CD14-positive monocyte (primary cell): Measurements from ENCODE around the gene PNKD. TPM values are rescaled to one million over a fixed set of nuclear protein-coding genes. Genes with fewer than 3 reads are reported as not detected.
A peak's percentile ranks its signal among the peaks of the same experiment; 100 is the strongest.

Experiments
- DNase-seq, 3 donors: peaks; one replicate each; pipeline ENCODE4 v3.0.0-alpha.2; 2011 to 2022
- H2AFZ ChIP-seq: 2 replicates; pipeline ENCODE4 v1.6.0; 2012; ENCODE audit warnings: mild to moderate bottlenecking, low read depth, low read length, inconsistent platforms; ENCODE audit not compliant: insufficient read depth, poor library complexity, severe bottlenecking
- H3K27ac ChIP-seq, 2 donors: 1 replicate in 1 of 2; 2 replicates in 1 of 2; pipeline ENCODE4 v1.5.1; 2012 to 2013; ENCODE audit warnings: low read length in 2 of 2, control low read depth in 1 of 2, inconsistent platforms in 1 of 2, low read depth in 1 of 2, mild to moderate bottlenecking in 1 of 2
- H3K27me3 ChIP-seq, 2 donors: one replicate each; pipeline versions ENCODE4 v1.6.0 to v1.6.1; 2011 to 2013; ENCODE audit warnings: low read length in 2 of 2; ENCODE audit not compliant: control insufficient read depth in 2 of 2, insufficient read depth in 2 of 2
- H3K36me3 ChIP-seq, 2 donors: replicated peaks in 1 of 2; 1 replicate in 1 of 2; 2 replicates in 1 of 2; pipeline versions ENCODE4 v1.5.1 to v1.6.1; 2012 to 2013; ENCODE audit warnings: low read length in 2 of 2, control low read depth in 1 of 2, inconsistent platforms in 1 of 2, mild to moderate bottlenecking in 1 of 2; ENCODE audit not compliant: insufficient read depth in 2 of 2, control insufficient read depth in 1 of 2
- H3K4me1 ChIP-seq, 2 donors: 1 replicate in 1 of 2; 2 replicates in 1 of 2; pipeline versions ENCODE4 v1.5.1 to v1.6.1; 2012 to 2013; ENCODE audit warnings: low read length in 2 of 2, control low read depth in 1 of 2, inconsistent platforms in 1 of 2, mild to moderate bottlenecking in 1 of 2, moderate library complexity in 1 of 2; ENCODE audit not compliant: insufficient read depth in 2 of 2, control insufficient read depth in 1 of 2
- H3K4me2 ChIP-seq: replicated peaks from 2 replicates; pipeline ENCODE3; 2012; ENCODE audit warnings: low read length, moderate library complexity, mild to moderate bottlenecking; ENCODE audit not compliant: poor library complexity, severe bottlenecking; ENCODE audit errors: extremely low read depth
- H3K4me3 ChIP-seq, 3 experiments: fragments of 200-600 bp in 1 of 3; sonication (generic) in 1 of 3; replicated peaks in 1 of 3; 1 replicate in 2 of 3; 2 replicates in 1 of 3; pipeline ENCODE4 v1.5.1; 2011 to 2013; ENCODE audit warnings: low read length in 3 of 3, mild to moderate bottlenecking in 3 of 3, control low read depth in 2 of 3, low read depth in 2 of 3, inconsistent platforms in 1 of 3, moderate library complexity in 1 of 3
- H3K79me2 ChIP-seq: 2 replicates; pipeline ENCODE4 v1.6.0; 2012; ENCODE audit warnings: mild to moderate bottlenecking, control low read depth, inconsistent platforms, low read length, moderate library complexity; ENCODE audit not compliant: insufficient read depth
- H3K9ac ChIP-seq: 2 replicates; pipeline ENCODE4 v1.6.0; 2017; ENCODE audit warnings: low read length, mild to moderate bottlenecking; ENCODE audit not compliant: insufficient read depth, poor library complexity, severe bottlenecking
- H3K9me3 ChIP-seq, 2 donors: replicated peaks in 1 of 2; 1 replicate in 1 of 2; 2 replicates in 1 of 2; pipeline versions ENCODE4 v1.5.1 to v1.6.1; 2012 to 2013; ENCODE audit warnings: low read length in 2 of 2, control low read depth in 1 of 2; ENCODE audit not compliant: control insufficient read depth in 1 of 2, insufficient read depth in 1 of 2
- H4K20me1 ChIP-seq: 2 replicates; pipeline ENCODE4 v1.6.0; 2012; ENCODE audit warnings: mild to moderate bottlenecking, low read length, control low read depth, moderate library complexity; ENCODE audit not compliant: insufficient read depth
- H3K27ac Mint-ChIP-seq, 7 donors: one replicate each; pipeline ENCODE4 v1.8.0; 2020; ENCODE audit warnings: mild to moderate bottlenecking in 7 of 7, mixed read lengths in 7 of 7, moderate library complexity in 6 of 7, inconsistent platforms in 2 of 7
- H3K27me3 Mint-ChIP-seq, 3 donors: one replicate each; pipeline ENCODE4 v1.8.0; 2021 to 2022; ENCODE audit warnings: low read depth in 3 of 3, mild to moderate bottlenecking in 3 of 3, mixed read lengths in 3 of 3, moderate library complexity in 3 of 3, inconsistent platforms in 1 of 3
- H3K36me3 Mint-ChIP-seq, 2 donors: one replicate each; pipeline ENCODE4 v1.8.0; 2020; ENCODE audit warnings: mixed read lengths in 2 of 2, inconsistent platforms in 1 of 2, mild to moderate bottlenecking in 1 of 2
- H3K4me1 Mint-ChIP-seq: one replicate; pipeline ENCODE4 v1.8.0; 2020; ENCODE audit warnings: mild to moderate bottlenecking, mixed read lengths
- H3K4me3 Mint-ChIP-seq, 2 donors: one replicate each; pipeline ENCODE4 v1.8.0; 2020; ENCODE audit warnings: mild to moderate bottlenecking in 2 of 2, mixed read lengths in 2 of 2, moderate library complexity in 1 of 2
- H3K9me3 Mint-ChIP-seq, 7 donors: one replicate each; pipeline ENCODE4 v1.8.0; 2020 to 2022; ENCODE audit warnings: mixed read lengths in 7 of 7, mild to moderate bottlenecking in 6 of 7, moderate library complexity in 6 of 7, inconsistent platforms in 2 of 7
- CTCF ChIP-seq: fragments of 200-600 bp; IDR thresholded peaks from one replicate; pipeline ENCODE4 v1.8.0; 2022; ENCODE audit warnings: antibody characterized with exemption, mild to moderate bottlenecking
- WGBS: methylation state at CpG from one replicate; pipeline ENCODE4 v1.1.5; 2013; ENCODE audit warnings: missing lambda C conversion rate; ENCODE audit not compliant: insufficient coverage; 5-methylcytosine and 5-hydroxymethylcytosine counted together
- intact Hi-C, 2 donors: fragments of 100-400 bp; cut with micrococcal nuclease; formaldehyde crosslinking; loops; one replicate each; pipeline versions ENCODE4 v1.15.0 to v1.15.1; 2023
- polyA plus RNA-seq, 3 donors: library from polyadenylated mRNA; depleted of rRNA in 1 of 3; unstranded in 2 of 3; stranded (reverse) in 1 of 3; fragments of 300-500 nt in 2 of 3; fragments of >200 nt in 1 of 3; fragmentation: Illumina TruSeq in 2 of 3; gene quantifications; 1 replicate in 2 of 3; 2 replicates in 1 of 3; pipeline ENCODE4 v1.2.3, GENCODE V29; 2012 to 2021

PNKD gene
- polyA plus RNA-seq, 3 donors, result 79.8 to 92.0 (median 88.2) TPM

GRCh38 chr2:218342837-218343236, 72.5 kb downstream of the PNKD start:
- Histone ChIP-seq H3K9ac (no peak overlapping the region), H3K4me1 (no peaks in the 10 kb centered on the region), H3K27me3 (no peaks in the 10 kb centered on the region), H3K9me3 (no peaks in the 10 kb centered on the region), H3K27ac (no peak overlapping the region), H3K4me2 (no peak overlapping the region), H3K4me3 (no peak overlapping the region), H4K20me1 (no peaks in the 10 kb centered on the region), H3K79me2 (no peaks in the 10 kb centered on the region), H2AFZ (no peak overlapping the region), H3K36me3 (peaks cover 56 to 72% of the 10 kb centered on the region in 2 donors)
- intact Hi-C loops, result no loop called here
- WGBS, result 100% methylated on average over 4 of the region's 5 CpGs
- Mint-ChIP-seq H3K4me1 (no peaks in the 10 kb centered on the region), H3K4me3 (no peak overlapping the region), H3K27me3 (peaks cover 0 to 1% (median 0%) of the 10 kb centered on the region in 3 donors), H3K27ac (peak overlapping the region in 1 of 7 donors; percentile 30), H3K36me3 (peaks cover 64 to 71% of the 10 kb centered on the region in 2 donors), H3K9me3 (peaks cover 0 to 3% (median 0%) of the 10 kb centered on the region in 7 donors)
- DNase-seq, result no peak
- no peak for TF ChIP-seq CTCF

- Histone ChIP-seq H3K36me3 (peaks cover 56 to 72% of the 10 kb centered on the region in 2 donors), H3K9me3 (no peaks in the 10 kb centered on the region), H4K20me1 (no peaks in the 10 kb centered on the region), H3K4me3 (no peak overlapping the region), H3K27me3 (no peaks in the 10 kb centered on the region), H3K27ac (no peak overlapping the region), H3K9ac (no peak overlapping the region), H3K4me2 (no peak overlapping the region), H3K4me1 (no peaks in the 10 kb centered on the region), H2AFZ (no peak overlapping the region), H3K79me2 (no peaks in the 10 kb centered on the region)
- H3K4me3 Mint-ChIP-seq, result no peak overlapping the region
- H3K27me3 Mint-ChIP-seq, result peaks cover 0 to 1% (median 0%) of the 10 kb centered on the region in 3 donors
- intact Hi-C loops, result no loop called here
- no peak for TF ChIP-seq CTCF
- peaks cover 0 to 5% (median 1%) of the 10 kb centered on the region in 7 donors for H3K9me3 Mint-ChIP-seq
- no peaks in the 10 kb centered on the region for H3K4me1 Mint-ChIP-seq
- peaks cover 65 to 71% of the 10 kb centered on the region in 2 donors for H3K36me3 Mint-ChIP-seq
- no peak for DNase-seq
- peak overlapping the region in 1 of 7 donors; percentile 42 for H3K27ac Mint-ChIP-seq
- WGBS, result 100% methylated on average over 2 of the region's 3 CpGs
Measured at GRCh38 chr2:218343591-218343990, 73.3 kb downstream of the PNKD start.
